Stimulated activated CD4-positive, alpha-beta T cell treated with anti-CD3 and anti-CD28 coated beads, Interleukin-4, amount 100 ng/mL, for 24 hours (primary cell): ENCODE results near the gene LTBR.
A peak's percentile ranks its signal among the peaks of the same experiment; 100 is the strongest.
"Not testable (repeated sequence)": the region's sequence is repeated elsewhere in the genome, so short reads cannot be mapped to it uniquely, and the experiment has no call there.

Source experiments
- DNase-seq: peaks from one replicate; pipeline ENCODE4 v3.0.0-alpha.2; 2020

Gene LTBR

DNA sequence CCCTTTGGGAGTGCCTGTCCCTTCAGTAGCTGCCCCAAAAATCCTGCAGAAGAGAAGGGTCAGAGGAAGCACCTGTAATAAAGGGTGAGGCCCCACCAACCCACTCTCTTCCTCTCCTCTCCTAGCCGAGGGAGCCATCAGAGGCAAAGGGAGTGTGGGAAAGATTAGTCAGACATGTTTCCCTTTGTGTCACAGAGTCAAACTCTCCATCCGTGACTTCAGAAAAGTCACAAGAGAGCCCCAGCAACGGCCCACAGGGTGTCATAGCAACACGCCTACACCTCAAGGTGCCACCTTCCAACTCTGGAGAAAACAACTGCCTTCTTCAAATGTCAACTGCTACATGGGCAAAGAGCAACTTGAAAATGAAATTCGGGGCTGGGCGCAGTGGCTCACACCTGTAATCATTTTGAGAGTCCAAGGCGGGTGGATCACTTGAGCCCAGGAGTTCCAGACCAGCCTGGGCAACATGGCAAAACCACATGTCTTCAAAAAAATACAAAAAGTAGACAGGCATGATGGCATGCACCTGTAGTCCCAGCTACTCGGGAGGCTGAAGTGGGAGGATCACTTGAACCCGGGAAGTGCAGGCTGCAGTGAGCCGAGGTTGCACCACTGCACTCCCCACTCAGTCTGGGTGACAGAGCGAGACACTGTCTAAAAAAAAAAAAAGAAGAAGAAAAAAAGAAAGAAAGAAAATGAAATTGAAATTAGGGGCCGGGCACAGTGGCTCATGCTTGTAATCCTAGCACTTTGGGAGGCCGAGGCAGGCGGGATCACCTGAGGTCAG is 43.1 kb downstream of the LTBR start:
- peak; percentile 95 for DNase-seq

DNA sequence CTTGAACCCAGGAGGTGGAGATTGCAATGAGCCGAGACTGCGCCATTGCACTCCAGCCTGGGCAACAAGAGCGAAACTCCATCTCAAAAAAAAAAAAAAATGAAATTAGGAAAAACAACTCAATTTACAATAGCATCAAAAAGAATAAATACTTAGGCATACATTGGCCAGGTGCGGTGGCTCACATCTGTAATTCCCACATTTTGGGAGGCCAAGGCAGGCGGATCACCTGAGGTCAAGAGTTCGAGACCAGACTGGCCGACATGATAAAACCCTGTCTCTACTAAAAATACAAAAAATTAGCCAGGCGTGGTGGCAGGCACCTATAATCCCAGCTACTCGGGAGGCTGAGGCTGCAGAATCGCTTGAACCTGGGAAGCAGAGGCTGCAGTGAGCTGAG is 43.8 kb downstream of the LTBR start:
- not testable (repeated sequence) for DNase-seq

DNA sequence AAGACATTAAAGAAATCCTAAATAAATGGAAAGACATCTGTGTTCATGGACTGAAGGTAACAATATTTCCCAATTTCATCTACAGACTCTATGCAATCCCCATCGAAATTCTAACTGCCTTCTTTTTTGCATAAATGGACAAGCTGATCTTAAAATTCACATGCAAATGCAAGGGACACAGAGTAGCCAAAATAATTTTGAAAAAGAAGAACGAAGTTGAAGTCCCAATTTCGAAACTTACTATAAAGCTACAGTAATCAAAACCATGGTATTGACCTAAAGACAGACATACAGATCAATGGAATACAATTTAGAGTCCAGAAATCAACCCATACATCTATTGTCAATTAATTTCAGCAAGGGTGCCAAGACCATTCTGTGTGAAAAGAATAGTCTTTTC is 44.4 kb downstream of the LTBR start:
- no peak for DNase-seq

DNA sequence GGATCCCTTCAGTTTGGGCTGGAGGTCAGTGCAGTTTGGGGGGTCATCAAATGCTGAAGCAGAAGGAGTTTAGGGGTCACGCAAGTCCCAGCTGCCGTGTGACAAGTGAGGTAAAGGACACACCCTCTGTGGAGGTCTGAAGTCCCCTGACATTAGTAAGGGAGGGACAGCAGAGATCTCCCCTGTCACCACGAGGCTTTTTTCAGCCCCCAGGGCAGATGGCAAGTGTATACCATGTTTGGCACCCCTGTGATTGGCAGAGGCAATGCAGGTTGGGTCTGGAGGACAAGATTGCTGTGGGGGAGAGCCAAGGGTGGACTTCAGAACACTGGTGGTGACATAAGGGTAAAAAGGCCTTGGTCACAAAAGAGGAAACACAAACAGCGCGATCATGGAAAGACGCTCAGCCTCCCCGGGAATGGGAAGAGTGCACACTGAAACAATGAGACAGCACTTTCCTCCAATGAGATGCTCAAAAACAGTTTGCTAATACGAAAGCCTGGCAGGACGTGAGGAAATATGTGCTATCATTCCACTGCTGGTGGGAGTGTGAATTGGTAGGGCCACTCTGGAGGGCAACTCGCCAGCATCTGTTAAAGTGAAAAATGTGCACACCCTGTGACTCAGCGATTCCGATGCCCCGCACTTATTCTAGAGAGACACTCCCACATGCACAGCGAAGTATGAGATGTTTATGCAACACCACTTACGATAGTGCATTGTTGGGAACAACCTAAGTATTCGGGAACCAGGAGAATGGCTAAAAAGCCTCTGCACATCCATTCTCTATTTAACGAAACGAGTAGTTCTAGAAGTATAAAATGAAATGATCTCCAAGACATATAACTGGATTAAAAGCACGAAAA is 46.4 kb downstream of the LTBR start:
- peak; percentile 66 for DNase-seq

DNA sequence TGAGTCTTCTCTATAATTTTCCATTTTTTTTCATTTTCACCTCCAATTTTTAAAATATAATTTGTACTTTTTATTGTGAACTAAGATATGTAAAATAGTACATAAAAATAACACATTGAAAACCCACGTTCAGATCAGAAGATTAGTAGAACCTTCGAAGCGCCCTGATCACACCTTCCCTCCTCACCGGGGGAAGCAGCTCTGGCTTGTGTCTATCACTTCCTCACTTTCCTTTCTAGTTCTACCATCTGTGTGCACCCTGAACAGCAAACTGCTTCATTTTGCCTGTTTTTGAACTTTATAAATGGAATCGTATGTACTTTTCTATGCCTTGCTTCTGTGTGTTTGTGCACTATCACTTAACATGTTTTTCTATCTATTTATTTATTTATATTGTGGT is 49.0 kb downstream of the LTBR start:
- DNase-seq: no peak

DNA sequence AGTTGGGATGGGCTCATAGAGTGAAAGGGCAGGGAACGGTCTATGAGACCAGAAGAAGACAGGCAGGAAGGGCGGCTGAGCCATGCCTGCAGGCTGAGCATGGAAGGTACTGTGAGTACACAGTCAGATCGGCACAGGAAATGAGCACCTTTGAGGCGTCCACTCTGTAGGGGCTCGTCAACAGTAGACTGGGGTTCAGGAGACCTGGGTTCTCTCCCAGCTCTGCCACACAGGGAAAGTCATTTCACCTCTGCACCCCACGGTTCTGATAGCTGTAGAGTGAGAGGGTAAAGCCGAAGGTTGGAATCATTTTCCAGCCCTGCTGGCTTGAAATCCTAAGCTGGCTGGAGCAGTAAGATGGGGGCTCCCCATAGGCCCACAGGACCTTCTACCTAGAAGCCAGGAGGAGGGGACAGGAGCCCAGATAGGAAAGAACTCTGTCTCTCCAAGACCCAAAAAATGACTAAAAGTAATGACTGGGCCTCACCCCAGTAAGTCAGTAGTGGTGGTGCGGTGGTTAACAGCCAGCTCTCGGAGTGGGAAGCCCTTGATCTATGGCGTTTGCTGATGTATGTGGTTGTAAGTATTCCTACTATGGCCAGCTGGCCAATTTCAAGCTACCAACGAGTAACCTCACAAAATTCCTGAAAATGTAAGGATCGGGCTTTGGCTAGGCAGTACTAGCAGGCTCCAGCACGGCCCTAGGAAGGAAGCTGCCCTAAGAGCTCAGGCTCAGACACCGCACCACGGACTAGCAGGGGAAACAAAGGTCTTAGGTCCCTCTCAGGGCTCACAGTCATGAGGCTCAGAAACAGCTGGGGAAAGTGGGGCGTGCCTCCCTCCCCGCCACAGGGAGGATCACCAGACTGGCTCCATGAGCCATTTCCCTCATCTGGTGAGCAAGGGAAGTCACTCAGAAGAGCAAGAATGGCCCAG is 50.5 kb downstream of the LTBR start:
- DNase-seq: peak; percentile 36

DNA sequence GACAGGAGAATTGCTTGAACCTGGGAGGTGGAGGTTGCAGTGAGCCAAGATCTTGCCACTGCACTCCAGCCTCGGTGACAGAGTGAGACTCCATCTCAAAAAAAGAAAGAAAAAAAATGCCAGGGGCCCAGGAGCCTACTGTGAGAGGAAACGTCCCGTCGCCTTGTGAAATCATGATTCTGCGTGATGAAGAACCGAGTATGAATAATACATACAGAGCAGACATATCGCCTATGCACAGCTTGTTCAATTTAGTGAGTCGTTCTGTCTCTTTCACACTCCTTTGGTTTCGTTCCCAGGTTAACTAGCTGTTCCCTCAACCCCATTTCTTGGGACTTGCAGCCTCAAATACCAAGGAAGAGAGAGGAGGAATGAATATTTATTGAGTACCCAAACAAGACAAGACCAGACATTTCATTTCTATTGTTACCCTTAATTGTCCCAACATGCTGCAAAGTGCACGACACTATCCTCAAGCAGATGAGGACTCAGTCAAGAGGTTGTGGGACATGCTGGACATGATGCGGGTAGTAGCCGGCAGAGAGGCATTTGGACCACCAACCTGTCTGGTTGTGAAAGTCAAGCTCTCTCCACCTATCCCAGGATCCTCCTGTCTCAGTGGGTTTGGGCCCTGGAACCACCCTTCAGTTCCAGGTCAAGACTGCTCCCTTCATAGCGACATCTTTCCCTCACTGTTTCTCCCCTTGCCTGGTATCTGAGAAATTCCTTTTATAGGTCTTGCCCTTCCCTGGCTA is 52.2 kb downstream of the LTBR start:
- DNase-seq: no peak

DNA sequence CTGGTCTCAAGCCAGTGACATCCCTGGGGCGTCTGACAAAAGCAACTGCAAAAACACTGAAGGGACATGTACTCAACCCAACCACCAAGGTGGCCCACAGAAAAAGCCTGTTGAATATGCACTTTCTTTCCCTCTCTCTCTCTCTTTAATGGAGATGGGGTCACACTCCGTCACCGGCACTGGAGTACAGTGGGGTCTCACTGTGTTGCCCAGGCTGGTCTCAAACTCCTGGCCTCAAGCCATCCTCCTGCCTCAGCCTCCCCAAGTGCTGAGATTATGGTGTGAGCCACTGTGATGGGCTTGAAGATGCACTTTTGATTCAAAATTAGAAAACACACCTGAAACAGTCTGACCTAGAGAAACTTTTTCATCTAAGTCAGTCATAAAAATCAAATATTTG is 53.6 kb downstream of the LTBR start:
- DNase-seq: no peak

DNA sequence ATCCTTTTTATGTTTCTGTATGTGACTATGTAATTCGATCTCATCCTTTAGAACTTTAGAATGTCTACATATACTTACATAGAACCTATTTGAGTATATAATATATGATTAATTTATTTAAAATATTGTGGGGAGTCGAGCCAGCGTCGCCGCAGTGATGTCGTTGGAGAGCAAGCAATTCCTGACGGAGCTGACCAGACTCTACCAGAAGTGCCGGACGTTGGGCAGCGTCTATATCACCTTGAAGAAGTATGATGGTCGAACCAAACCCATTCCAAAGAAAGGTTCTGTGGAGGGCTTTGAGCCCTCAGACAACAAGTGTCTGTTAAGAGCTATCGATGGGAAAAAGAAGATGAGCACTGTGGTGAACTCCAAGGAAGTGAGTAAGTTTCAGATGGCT is 54.4 kb downstream of the LTBR start:
- DNase-seq: no peak

DNA sequence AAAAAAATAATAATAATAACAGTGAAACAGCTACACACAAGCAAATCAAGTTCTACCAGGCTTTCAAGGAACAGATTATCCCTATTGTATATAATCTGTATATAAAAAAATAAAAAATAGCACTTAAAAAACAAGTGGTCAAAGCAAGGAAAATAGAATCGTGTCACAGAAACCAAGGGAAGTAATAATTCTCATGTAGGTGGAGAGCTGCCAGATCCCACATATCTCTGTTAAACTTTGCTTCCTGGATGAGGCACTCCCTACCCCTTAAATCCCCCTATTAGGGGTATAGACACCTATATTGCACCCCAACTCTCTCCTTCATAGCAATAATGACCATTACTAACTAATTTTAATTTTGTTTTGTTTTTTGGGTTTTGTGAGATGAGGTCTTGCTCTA is 56.4 kb downstream of the LTBR start:
- no peak for DNase-seq
